Stimulated activated CD8-positive, alpha-beta memory T cell treated with anti-CD3 and anti-CD28 coated beads, Interleukin-15, amount 100 ng/mL, for 24 hours (primary cell): ENCODE results near the gene TNFSF13.

Experiments
- DNase-seq: peaks from one replicate; pipeline ENCODE4 v3.0.0-alpha.2; 2020; ENCODE audit warnings: low read depth

Gene TNFSF13

GRCh38 chr17:7552621-7553051, 5.9 kb upstream of the TNFSF13 start:
- DNase-seq, result no peak

- no peak for DNase-seq
These were observed 5.2 kb upstream of the TNFSF13 start for GRCh38 chr17:7553356-7553755.

GRCh38 chr17:7555320-7555948, 3.1 kb upstream of the TNFSF13 start:
- DNase-seq, result no peak

GRCh38 chr17:7556627-7557026, 1.9 kb upstream of the TNFSF13 start:
- no peak for DNase-seq

- DNase-seq, result no peak
These were observed 1.3 kb upstream of the TNFSF13 start for GRCh38 chr17:7557147-7557764.

GRCh38 chr17:7557775-7558543, 591 bp upstream of the TNFSF13 start:
- DNase-seq, result no peak

GRCh38 chr17:7559320-7560171, 996 bp downstream of the TNFSF13 start:
- DNase-seq, result no peak

GRCh38 chr17:7560172-7561027, 1.9 kb downstream of the TNFSF13 start:
- DNase-seq, result no peak

- peak; percentile 63 for DNase-seq
These were observed 2.6 kb downstream of the TNFSF13 start for GRCh38 chr17:7561028-7561575.

GRCh38 chr17:7561589-7562207, 3.1 kb downstream of the TNFSF13 start, which contains the start of gene SENP3:
SENP3 (plus strand) TSS chr17:7561919; CDS start chr17:7563077, 1,158 bp downstream.
- DNase-seq, result peak; percentile 91

- no peak for DNase-seq
These were observed 3.7 kb downstream of the TNFSF13 start for GRCh38 chr17:7562208-7562605.

- DNase-seq, result no peak
These were observed 4.7 kb downstream of the TNFSF13 start for GRCh38 chr17:7563115-7563869.

- DNase-seq, result no peak
These were observed 11.0 kb downstream of the TNFSF13 start for GRCh38 chr17:7569571-7569970.

- no peak for DNase-seq
These were observed 11.8 kb downstream of the TNFSF13 start for GRCh38 chr17:7570351-7570750.

- DNase-seq, result no peak
These were observed 13.7 kb downstream of the TNFSF13 start for GRCh38 chr17:7572338-7572587.

- DNase-seq, result peak; percentile 98
These were observed 14.2 kb downstream of the TNFSF13 start for GRCh38 chr17:7572588-7573323.

- DNase-seq, result peak; percentile 81
These were observed 15.0 kb downstream of the TNFSF13 start for GRCh38 chr17:7573324-7574080.

GRCh38 chr17:7574176-7574953, 15.8 kb downstream of the TNFSF13 start:
- no peak for DNase-seq
